ENCODE data around the gene SCAI.

GRCh38 chr9:125141751-125142150, 1.6 kb downstream of the SCAI start:
- no peak for TF ChIP-seq CTCF (conservative IDR thresholded peaks at IDR 0.05; ENCODE audit: low read length)
- no peak for TF ChIP-seq EZH2phosphoT487 (IDR thresholded peaks at IDR 0.05; ENCODE audit: borderline replicate concordance)

All from Loucy (cell line).